GM12873 (cell line): Measurements from ENCODE around the gene ESPNL.

Experiments used
- CTCF ChIP-seq: IDR thresholded peaks from 2 replicates; pipeline ENCODE4 v1.5.1; 2012; ENCODE audit warnings: low read depth, mild to moderate bottlenecking, moderate library complexity, low read length, control low read depth; ENCODE audit not compliant: insufficient read depth; ENCODE audit errors: missing control alignments

ESPNL gene

GRCh38 chr2:238180554-238180953 is 80.4 kb downstream of the ESPNL start:
- TF ChIP-seq CTCF: no peak

GRCh38 chr2:238182362-238182761 is 82.2 kb downstream of the ESPNL start:
- no peak for TF ChIP-seq CTCF
